ENCODE measurements around the gene KCNQ1OT1.

KCNQ1OT1 gene

GRCh38 chr11:2699531-2700414 lies at the start of gene KCNQ1OT1:
TSS of gene KCNQ1OT1 (minus strand) at chr11:2699994.
- Histone ChIP-seq H3K36me3 (ENCODE audit: control insufficient read depth in 1 of 2, insufficient read depth in 2 of 2, low read length in 2 of 2) (peaks cover 0 to 3% of the 10 kb centered on the region in 2 donors), H3K27ac (ENCODE audit: low read depth, low read length) (peak within 1 kb of the TSS; percentile 86), H3K4me1 (ENCODE audit: control insufficient read depth in 1 of 2, insufficient read depth in 2 of 2, low read length in 2 of 2) (peaks cover 0 to 10% of the 10 kb centered on the region in 2 donors), H3K9me3 (ENCODE audit: control insufficient read depth in 1 of 2, low read length in 2 of 2) (no peaks in the 10 kb centered on the region), H3K27me3 (ENCODE audit: control insufficient read depth in 1 of 2, insufficient read depth in 2 of 2, low read length in 2 of 2) (no peaks in the 10 kb centered on the region), H3K9ac (ENCODE audit: low read depth in 1 of 2, low read length in 2 of 2) (peak within 1 kb of the TSS; percentile 71 to 77), H3K4me3 (ENCODE audit: low read depth in 1 of 2, low read length in 2 of 2) (peak within 1 kb of the TSS; percentile 78)

- H3K27ac ChIP-seq (ENCODE audit: low read depth, low read length): no peak overlapping the region
- no peaks in the 10 kb centered on the region for H3K27me3 ChIP-seq (ENCODE audit: control insufficient read depth in 1 of 2, insufficient read depth in 2 of 2, low read length in 2 of 2)
- H3K4me3 ChIP-seq (ENCODE audit: low read depth in 1 of 2, low read length in 2 of 2): no peak overlapping the region
- H3K9me3 ChIP-seq (ENCODE audit: control insufficient read depth in 1 of 2, low read length in 2 of 2): no peaks in the 10 kb centered on the region
- H3K36me3 ChIP-seq (ENCODE audit: control insufficient read depth in 1 of 2, insufficient read depth in 2 of 2, low read length in 2 of 2): no peaks in the 10 kb centered on the region
- no peaks in the 10 kb centered on the region for H3K4me1 ChIP-seq (ENCODE audit: control insufficient read depth in 1 of 2, insufficient read depth in 2 of 2, low read length in 2 of 2)
- H3K9ac ChIP-seq (ENCODE audit: low read depth in 1 of 2, low read length in 2 of 2): no peak overlapping the region
Observed at GRCh38 chr11:2748814-2749554, 49.2 kb upstream of the KCNQ1OT1 start.

DNA sequence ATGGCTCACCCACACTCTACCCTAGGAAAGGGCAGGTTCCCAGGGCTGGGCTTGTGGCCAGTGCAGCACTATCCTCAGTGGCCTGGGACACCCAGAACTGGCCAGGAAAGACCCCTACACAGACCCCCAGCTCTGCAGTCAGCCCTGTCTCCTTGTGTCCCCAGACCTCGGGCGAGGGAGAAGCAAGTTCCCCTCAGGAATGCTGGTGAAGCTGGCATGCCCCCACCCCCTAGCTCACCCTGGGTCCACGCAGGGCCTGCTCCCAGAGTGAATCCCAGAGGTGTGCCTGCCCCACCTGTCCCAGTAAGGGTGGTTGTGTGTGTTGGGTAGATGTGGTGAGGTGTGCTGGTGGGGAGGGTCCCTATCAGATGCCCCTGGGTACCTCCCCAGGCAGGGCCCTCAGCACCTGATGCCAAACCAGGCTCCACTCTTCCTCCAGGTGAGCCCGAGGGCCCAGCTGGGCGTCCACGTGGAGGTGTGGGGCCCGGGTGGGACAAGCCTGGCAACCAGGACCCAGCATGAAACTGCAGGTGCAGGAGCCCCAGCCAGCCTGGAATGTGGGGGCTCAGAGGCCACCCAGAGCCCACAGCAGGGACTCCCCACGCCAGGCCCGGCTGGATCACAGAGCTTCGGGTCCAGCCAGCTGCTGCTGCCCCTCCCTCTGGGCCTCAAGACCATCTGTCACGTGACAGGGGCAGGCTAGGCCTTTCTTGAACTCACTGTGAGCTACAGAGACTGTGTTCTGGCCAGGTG lies 48.4 kb upstream of the KCNQ1OT1 start:
- no peaks in the 10 kb centered on the region for H3K36me3 ChIP-seq (ENCODE audit: control insufficient read depth in 1 of 2, insufficient read depth in 2 of 2, low read length in 2 of 2)

DNA sequence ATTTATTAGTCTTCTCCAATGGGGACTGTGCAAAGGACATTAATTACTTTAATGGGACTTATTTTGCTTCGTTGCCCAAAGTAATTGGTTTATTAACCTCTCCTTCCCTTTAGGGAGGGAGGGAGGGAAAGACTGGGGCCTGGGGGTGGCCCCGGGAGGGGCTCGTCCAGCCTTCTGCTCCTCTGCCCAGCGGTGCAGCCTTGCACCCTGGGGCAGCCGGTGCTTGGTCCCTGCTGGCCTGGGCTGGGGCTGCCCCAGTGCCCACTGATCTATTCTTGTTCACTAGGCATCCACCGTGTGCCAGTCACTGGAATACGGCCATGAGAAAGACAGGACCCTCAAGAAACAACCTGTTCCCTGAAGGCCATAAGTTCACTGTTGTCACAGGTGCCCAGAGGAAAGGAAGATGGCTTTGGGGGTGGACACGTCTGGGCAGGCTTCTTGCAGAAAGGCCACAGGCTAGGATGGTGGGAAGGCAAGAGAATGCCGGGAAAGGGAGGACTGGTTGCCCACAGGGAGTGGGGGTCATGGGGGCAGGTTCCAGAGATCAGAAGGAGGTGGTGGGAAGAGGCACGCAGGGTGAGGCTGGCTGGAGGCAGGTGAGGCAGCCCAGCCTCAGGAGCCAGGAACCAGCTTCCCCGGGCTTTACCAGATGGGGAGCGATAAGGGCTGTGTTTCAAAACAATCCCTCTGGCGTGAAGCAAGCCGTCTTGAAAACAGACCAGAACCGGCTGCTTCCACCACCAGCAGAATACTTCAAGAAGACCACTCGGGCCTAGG lies 47.6 kb upstream of the KCNQ1OT1 start:
- H3K27me3 ChIP-seq (ENCODE audit: control insufficient read depth in 1 of 2, insufficient read depth in 2 of 2, low read length in 2 of 2): no peaks in the 10 kb centered on the region
- no peaks in the 10 kb centered on the region for H3K9me3 ChIP-seq (ENCODE audit: control insufficient read depth in 1 of 2, low read length in 2 of 2)
- H3K36me3 ChIP-seq (ENCODE audit: control insufficient read depth in 1 of 2, insufficient read depth in 2 of 2, low read length in 2 of 2): no peaks in the 10 kb centered on the region
- H3K27ac ChIP-seq (ENCODE audit: low read depth, low read length): no peak overlapping the region
- H3K9ac ChIP-seq (ENCODE audit: low read depth in 1 of 2, low read length in 2 of 2): no peak overlapping the region
- H3K4me1 ChIP-seq (ENCODE audit: control insufficient read depth in 1 of 2, insufficient read depth in 2 of 2, low read length in 2 of 2): no peaks in the 10 kb centered on the region
- H3K4me3 ChIP-seq (ENCODE audit: low read depth in 1 of 2, low read length in 2 of 2): no peak overlapping the region

More for the DNA sequence above, 48.4 kb upstream of the KCNQ1OT1 start:
- H3K9me3 ChIP-seq (ENCODE audit: control insufficient read depth in 1 of 2, low read length in 2 of 2): no peaks in the 10 kb centered on the region
- H3K27me3 ChIP-seq (ENCODE audit: control insufficient read depth in 1 of 2, insufficient read depth in 2 of 2, low read length in 2 of 2): no peaks in the 10 kb centered on the region
- no peak overlapping the region for H3K4me3 ChIP-seq (ENCODE audit: low read depth in 1 of 2, low read length in 2 of 2)
- no peak overlapping the region for H3K27ac ChIP-seq (ENCODE audit: low read depth, low read length)
- no peak overlapping the region for H3K9ac ChIP-seq (ENCODE audit: low read depth in 1 of 2, low read length in 2 of 2)
- H3K4me1 ChIP-seq (ENCODE audit: control insufficient read depth in 1 of 2, insufficient read depth in 2 of 2, low read length in 2 of 2): no peaks in the 10 kb centered on the region

GRCh38 chr11:2746401-2747247 lies 46.8 kb upstream of the KCNQ1OT1 start:
- Histone ChIP-seq H3K4me3 (ENCODE audit: low read depth in 1 of 2, low read length in 2 of 2) (no peak overlapping the region), H3K36me3 (ENCODE audit: control insufficient read depth in 1 of 2, insufficient read depth in 2 of 2, low read length in 2 of 2) (no peaks in the 10 kb centered on the region), H3K9me3 (ENCODE audit: control insufficient read depth in 1 of 2, low read length in 2 of 2) (no peaks in the 10 kb centered on the region), H3K4me1 (ENCODE audit: control insufficient read depth in 1 of 2, insufficient read depth in 2 of 2, low read length in 2 of 2) (no peaks in the 10 kb centered on the region), H3K27ac (ENCODE audit: low read depth, low read length) (no peak overlapping the region), H3K27me3 (ENCODE audit: control insufficient read depth in 1 of 2, insufficient read depth in 2 of 2, low read length in 2 of 2) (no peaks in the 10 kb centered on the region), H3K9ac (ENCODE audit: low read depth in 1 of 2, low read length in 2 of 2) (no peak overlapping the region)

GRCh38 chr11:2745511-2745910 lies 45.7 kb upstream of the KCNQ1OT1 start:
- Histone ChIP-seq H3K9me3 (ENCODE audit: control insufficient read depth in 1 of 2, low read length in 2 of 2) (no peaks in the 10 kb centered on the region), H3K4me3 (ENCODE audit: low read depth in 1 of 2, low read length in 2 of 2) (no peak overlapping the region), H3K27me3 (ENCODE audit: control insufficient read depth in 1 of 2, insufficient read depth in 2 of 2, low read length in 2 of 2) (no peaks in the 10 kb centered on the region), H3K27ac (ENCODE audit: low read depth, low read length) (no peak overlapping the region), H3K9ac (ENCODE audit: low read depth in 1 of 2, low read length in 2 of 2) (no peak overlapping the region), H3K36me3 (ENCODE audit: control insufficient read depth in 1 of 2, insufficient read depth in 2 of 2, low read length in 2 of 2) (no peaks in the 10 kb centered on the region), H3K4me1 (ENCODE audit: control insufficient read depth in 1 of 2, insufficient read depth in 2 of 2, low read length in 2 of 2) (peaks cover 0 to 5% of the 10 kb centered on the region in 2 donors)

GRCh38 chr11:2744166-2744565 lies 44.4 kb upstream of the KCNQ1OT1 start:
- Histone ChIP-seq H3K27ac (ENCODE audit: low read depth, low read length) (no peak overlapping the region), H3K4me3 (ENCODE audit: low read depth in 1 of 2, low read length in 2 of 2) (no peak overlapping the region), H3K4me1 (ENCODE audit: control insufficient read depth in 1 of 2, insufficient read depth in 2 of 2, low read length in 2 of 2) (peaks cover 8 to 9% of the 10 kb centered on the region in 2 donors), H3K27me3 (ENCODE audit: control insufficient read depth in 1 of 2, insufficient read depth in 2 of 2, low read length in 2 of 2) (no peaks in the 10 kb centered on the region), H3K9me3 (ENCODE audit: control insufficient read depth in 1 of 2, low read length in 2 of 2) (no peaks in the 10 kb centered on the region), H3K36me3 (ENCODE audit: control insufficient read depth in 1 of 2, insufficient read depth in 2 of 2, low read length in 2 of 2) (no peaks in the 10 kb centered on the region), H3K9ac (ENCODE audit: low read depth in 1 of 2, low read length in 2 of 2) (no peak overlapping the region)

DNA sequence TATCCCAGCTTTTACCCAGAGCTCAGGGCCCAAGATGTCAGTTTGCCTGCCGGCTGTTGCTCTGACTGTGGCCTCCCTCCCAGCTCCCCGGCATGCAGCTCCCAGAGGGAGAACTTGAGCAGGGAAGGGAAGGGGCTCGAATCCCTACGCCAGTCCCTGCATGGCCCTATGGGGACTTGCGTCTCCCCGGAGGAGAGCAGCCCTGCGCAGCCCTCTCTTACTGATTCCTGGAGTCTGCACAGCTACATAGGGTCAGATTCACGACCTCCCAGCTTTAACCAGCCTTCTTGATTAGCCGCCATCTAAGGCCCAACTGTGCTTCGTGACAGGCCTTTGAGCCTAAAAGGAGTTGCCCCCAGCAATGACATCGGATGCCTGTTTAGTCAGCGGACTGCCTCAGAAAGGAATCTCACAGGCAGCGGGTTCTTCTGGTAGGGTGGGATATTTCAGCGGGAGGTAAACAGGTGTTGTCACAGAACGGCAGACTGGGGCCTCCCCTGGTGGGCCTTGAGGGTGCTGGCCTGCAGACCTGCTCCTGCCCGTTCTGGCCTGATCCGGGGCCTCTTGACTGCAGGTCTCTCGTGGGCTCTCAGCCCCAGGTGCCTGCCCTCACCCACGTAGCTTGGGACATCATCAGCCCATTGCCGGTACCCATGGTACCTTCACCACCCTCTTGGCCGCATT lies 43.8 kb upstream of the KCNQ1OT1 start:
- H3K27ac ChIP-seq (ENCODE audit: low read depth, low read length): no peak overlapping the region
- H3K9me3 ChIP-seq (ENCODE audit: control insufficient read depth in 1 of 2, low read length in 2 of 2): no peaks in the 10 kb centered on the region
- no peaks in the 10 kb centered on the region for H3K36me3 ChIP-seq (ENCODE audit: control insufficient read depth in 1 of 2, insufficient read depth in 2 of 2, low read length in 2 of 2)
- peaks cover 9 to 14% of the 10 kb centered on the region in 2 donors for H3K4me1 ChIP-seq (ENCODE audit: control insufficient read depth in 1 of 2, insufficient read depth in 2 of 2, low read length in 2 of 2)
- no peaks in the 10 kb centered on the region for H3K27me3 ChIP-seq (ENCODE audit: control insufficient read depth in 1 of 2, insufficient read depth in 2 of 2, low read length in 2 of 2)
- no peak overlapping the region for H3K9ac ChIP-seq (ENCODE audit: low read depth in 1 of 2, low read length in 2 of 2)
- H3K4me3 ChIP-seq (ENCODE audit: low read depth in 1 of 2, low read length in 2 of 2): no peak overlapping the region

Data from duodenal mucosa (tissue), 2 donors.